HepG2 (cell line): Measurements from ENCODE around the gene KCTD21. TPM values are rescaled to one million over a fixed set of nuclear protein-coding genes. Genes with fewer than 3 reads are reported as not detected.
"Not testable (repeated sequence)": the region's sequence is repeated elsewhere in the genome, so short reads cannot be mapped to it uniquely, and the experiment has no call there.

Experiments
- ATAC-seq: fragments of 200-7000 bp; cut with Tn5 transposase; 3 replicates; pipeline ENCODE4 v1.9.1; 2020; ENCODE audit warnings: mild to moderate bottlenecking, moderate library complexity
- BruUV-seq: library from RNA; stranded (reverse); fragments of 400-500 nt; replicated peaks from 2 replicates; lab custom pipeline; 2021; lab: Mats Ljungman, UMichigan
- CTCF ChIA-PET: fragments of 300-600 bp; formaldehyde crosslinking; extraction: SDS; loops from one replicate; lab custom pipeline; 2021; ENCODE audit warnings: low total read pairs, inconsistent platforms, low intra/inter-chr PET ratio; lab: Yijun Ruan, JAX
- POLR2A ChIA-PET: fragments of 350-600 bp; sonication (Branson Sonifier 250); formaldehyde crosslinking; loops from one replicate; lab custom pipeline; 2020; ENCODE audit warnings: antibody characterized with exemption, inconsistent platforms; lab: Yijun Ruan, JAX
- DNase-seq: peaks from one replicate; pipeline ENCODE4 v3.0.0-alpha.2; 2015; ENCODE audit warnings: low spot score
- FAIRE-seq: peaks from 3 replicates; lab custom pipeline; 2011; peaks lifted over from hg19 to GRCh38; lab: Jason Lieb, UNC
- H2AFZ ChIP-seq: one replicate; pipeline ENCODE4 v1.6.1; 2011; ENCODE audit warnings: low read length, inconsistent platforms
- H3K27ac ChIP-seq: fragments of 300-600 bp; 3 replicates; pipeline ENCODE4 v1.8.0; 2011; ENCODE audit warnings: mixed run types, mild to moderate bottlenecking, mixed read lengths, low read length, inconsistent platforms; ENCODE audit not compliant: insufficient read depth; ENCODE audit errors: extremely low read length
- H3K27me3 ChIP-seq, 2 experiments: fragments of 200-600 bp in 1 of 2; 2 replicates in 1 of 2; 3 replicates in 1 of 2; pipeline versions ENCODE4 v1.6.0 to v1.8.0; 2011; ENCODE audit warnings: low read length in 2 of 2, mild to moderate bottlenecking in 2 of 2, moderate library complexity in 2 of 2, inconsistent platforms in 1 of 2; ENCODE audit not compliant: insufficient read depth in 2 of 2, control insufficient read depth in 1 of 2
- H3K36me3 ChIP-seq, 2 experiments: fragments of 200-600 bp in 1 of 2; replicated peaks in 1 of 2; 2 replicates in 1 of 2; 3 replicates in 1 of 2; pipeline versions ENCODE4 v1.5.1 to v1.8.0; 2011; ENCODE audit warnings: low read length in 2 of 2, inconsistent platforms in 1 of 2; ENCODE audit not compliant: insufficient read depth in 2 of 2, control insufficient read depth in 1 of 2
- H3K4me1 ChIP-seq: 2 replicates; pipeline ENCODE4 v1.5.1; 2012; ENCODE audit warnings: low read length, inconsistent platforms; ENCODE audit not compliant: insufficient read depth
- H3K4me2 ChIP-seq: 2 replicates; pipeline ENCODE4 v1.6.0; 2011; ENCODE audit warnings: low read depth, low read length, inconsistent platforms
- H3K4me3 ChIP-seq, 3 experiments: fragments of 200-600 bp in 1 of 3; sonication (generic), shearing (Covaris generic) in 1 of 3; replicated peaks in 1 of 3; 2 replicates each; pipeline ENCODE4 v1.5.1; 2011 to 2016; ENCODE audit warnings: low read length in 3 of 3, inconsistent platforms in 2 of 3, low read depth in 2 of 3, mild to moderate bottlenecking in 2 of 3, control low read depth in 1 of 3, mixed read lengths in 1 of 3; ENCODE audit not compliant: insufficient read depth in 1 of 3
- H3K79me2 ChIP-seq: one replicate; pipeline ENCODE4 v1.6.1; 2011; ENCODE audit warnings: low read length, inconsistent platforms; ENCODE audit not compliant: insufficient read depth
- H3K9ac ChIP-seq: 2 replicates; pipeline ENCODE4 v1.6.0; 2011; ENCODE audit warnings: mild to moderate bottlenecking, low read depth, low read length, inconsistent platforms; ENCODE audit not compliant: insufficient read depth
- H3K9me3 ChIP-seq: 2 replicates; pipeline ENCODE4 v1.5.1; 2012; ENCODE audit warnings: mild to moderate bottlenecking, low read length
- H4K20me1 ChIP-seq: 2 replicates; pipeline ENCODE4 v1.6.0; 2011; ENCODE audit warnings: inconsistent platforms, mild to moderate bottlenecking, low read length, moderate library complexity; ENCODE audit not compliant: insufficient read depth
- CEBPG ChIP-seq: IDR thresholded peaks from 2 replicates; pipeline ENCODE4 v1.6.1; 2016
- ETV6 ChIP-seq: sonication (generic); formaldehyde crosslinking; conservative IDR thresholded peaks from 2 replicates; pipeline ENCODE4 v1.4.0; 2020; ENCODE audit warnings: missing genetic modification reagents
- FOXP1 ChIP-seq, 2 experiments: fragments of 450-650 bp in 1 of 2; IDR thresholded peaks; 2 replicates each; pipeline ENCODE4 v1.6.1; 2017 to 2018; ENCODE audit warnings: antibody characterized with exemption in 1 of 2
- FOXP4 ChIP-seq: sonication (generic); formaldehyde crosslinking; IDR thresholded peaks from 2 replicates; pipeline ENCODE4 v1.4.0; 2020; ENCODE audit warnings: missing genetic modification reagents
- MLXIP ChIP-seq: sonication (generic); formaldehyde crosslinking; IDR thresholded peaks from 2 replicates; pipeline ENCODE4 v1.9.0; 2021; ENCODE audit warnings: missing genetic modification reagents, borderline replicate concordance
- RCOR2 ChIP-seq: IDR thresholded peaks from 2 replicates; pipeline ENCODE4 v1.6.1; 2016; ENCODE audit warnings: missing biosample characterization, missing genetic modification reagents
- ZNF335 ChIP-seq: sonication (generic); formaldehyde crosslinking; IDR thresholded peaks from 2 replicates; pipeline ENCODE4 v1.4.0; 2020; ENCODE audit warnings: missing genetic modification reagents
- ZNF354B ChIP-seq: sonication (generic); formaldehyde crosslinking; IDR thresholded peaks from 2 replicates; pipeline ENCODE4 v1.8.0; 2022; ENCODE audit warnings: mild to moderate bottlenecking, missing genetic modification reagents
- ZNF460 ChIP-seq: sonication (generic); formaldehyde crosslinking; IDR thresholded peaks from 2 replicates; pipeline ENCODE4 v1.5.1; 2020; ENCODE audit warnings: missing genetic modification reagents, mild to moderate bottlenecking, borderline replicate concordance
- WGBS: methylation state at CpG from one replicate; pipeline ENCODE4 v1.1.6; 2017; ENCODE audit warnings: low lambda C conversion rate; 5-methylcytosine and 5-hydroxymethylcytosine counted together
- in situ Hi-C: cut with HindIII; loops from 2 replicates; pipeline ENCODE4 v1.10.0; 2017; ENCODE audit warnings: low pct_unique_long_range_greater_than_20kb; ENCODE audit not compliant: extremely low pct_ligation_motif_present
- intact Hi-C: fragments of 100-400 bp; cut with micrococcal nuclease; formaldehyde crosslinking; loops from one replicate; pipeline ENCODE4 v1.10.0; 2022; ENCODE audit not compliant: unreplicated experiment
- polyA plus RNA-seq, 8 experiments: library from polyadenylated mRNA; depleted of rRNA in 3 of 8; stranded (reverse) in 7 of 8; unstranded in 1 of 8; fragments of >200 nt; fragmentation: Illumina TruSeq in 4 of 8; extraction: Trizol in 4 of 8; gene quantifications; 2 replicates each; pipeline versions ENCODE4 v1.2.1 to v1.2.3, GENCODE V29; 2011 to 2016; ENCODE audit warnings: low read depth in 4 of 8, missing spikeins in 1 of 8, mixed read lengths in 1 of 8; ENCODE audit not compliant: insufficient read depth in 1 of 8
- total RNA-seq, 5 experiments: library from RNA; depleted of rRNA; stranded (reverse); fragments of >200 nt; fragmentation: Illumina TruSeq; extraction: Trizol; gene quantifications; 2 replicates each; pipeline ENCODE4 v1.2.3, GENCODE V29; 2016; ENCODE audit warnings: low read depth in 1 of 5
- TF ChIP-seq, protein P1 (sequence below): sonication (generic); formaldehyde crosslinking; IDR thresholded peaks from 2 replicates; pipeline ENCODE4 v1.5.0; 2020; ENCODE audit warnings: mild to moderate bottlenecking, missing genetic modification reagents

Gene KCTD21
- total and polyA plus RNA-seq, 2 of the 13 experiments (the other 11 are each of a cell fraction or from before 2014, with no cell fraction given), result 3.1 to 13.5 TPM

DNA sequence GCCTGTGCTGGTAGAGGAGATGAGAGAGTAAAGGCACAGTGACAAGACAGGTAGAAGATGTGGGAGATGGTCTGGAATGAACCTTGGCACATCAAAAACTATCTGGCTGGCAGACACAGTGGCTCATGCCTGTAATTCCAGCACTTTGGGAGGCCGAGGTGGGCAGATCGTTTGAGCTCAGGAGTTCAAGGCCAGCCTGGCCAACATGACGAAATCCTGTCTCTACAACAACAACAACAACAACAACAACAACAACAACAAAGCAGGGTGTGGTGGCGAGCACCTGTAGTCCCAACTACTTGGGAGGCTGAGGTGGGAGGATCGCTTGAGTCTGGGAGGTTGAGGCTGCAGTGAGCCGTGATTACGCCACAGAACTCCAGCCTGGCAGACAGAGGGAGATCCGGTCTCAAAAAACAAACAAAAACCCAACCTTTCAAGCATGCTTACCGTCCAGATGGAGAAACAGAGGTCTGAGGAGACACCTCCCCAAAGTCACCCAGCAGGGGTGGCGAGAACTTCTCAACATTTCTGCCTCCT is 11.8 kb downstream of the KCTD21 start:
- H3K4me1 ChIP-seq, result peaks cover 31% of the 10 kb centered on the region
- no peaks in the 10 kb centered on the region; the same call in 1 of the 2 replicates for H4K20me1 ChIP-seq
- ChIA-PET CTCF (no interaction called here), POLR2A (no interaction called here)
- H2AFZ ChIP-seq, result no peak overlapping the region
- BruUV-seq, result no TSS peak
- DNase-seq (no peak), ATAC-seq (no peak), FAIRE-seq (no peak)
- WGBS, result 78% methylated on average over 10 of the region's 10 CpGs
- H3K79me2 ChIP-seq, result no peaks in the 10 kb centered on the region
- H3K27ac ChIP-seq, result no peak overlapping the region
- in situ Hi-C loops (no loop called here), intact Hi-C loops (no loop called here)
- H3K9ac ChIP-seq, result no peak overlapping the region
- no peaks in the 10 kb centered on the region for H3K27me3 ChIP-seq
- TF ChIP-seq ZNF460, result peak; percentile 33; the same call in 1 of the 2 replicates
- TF ChIP-seq FOXP4 (CRISPR knock-in tag), result 0 out of 2 replicates have a peak, but pooled peaks have one; percentile 24
- no peak for TF ChIP-seq ZNF335
- TF ChIP-seq FOXP1 (IDR thresholded peaks at IDR 0.05), result peak; percentile 91
- TF ChIP-seq FOXP1 (CRISPR knock-in tag; IDR thresholded peaks at IDR 0.05), result peak; percentile 20; the same call in 1 of the 2 replicates
- no peak for TF ChIP-seq MLXIP (CRISPR knock-in tag)
- TF ChIP-seq ETV6 (CRISPR knock-in tag), result no peak
- no peak for TF ChIP-seq RCOR2
- TF ChIP-seq CEBPG (CRISPR knock-in tag), result no peak
- TF ChIP-seq ZNF354B, result no peak
- TF ChIP-seq, protein P1, sequence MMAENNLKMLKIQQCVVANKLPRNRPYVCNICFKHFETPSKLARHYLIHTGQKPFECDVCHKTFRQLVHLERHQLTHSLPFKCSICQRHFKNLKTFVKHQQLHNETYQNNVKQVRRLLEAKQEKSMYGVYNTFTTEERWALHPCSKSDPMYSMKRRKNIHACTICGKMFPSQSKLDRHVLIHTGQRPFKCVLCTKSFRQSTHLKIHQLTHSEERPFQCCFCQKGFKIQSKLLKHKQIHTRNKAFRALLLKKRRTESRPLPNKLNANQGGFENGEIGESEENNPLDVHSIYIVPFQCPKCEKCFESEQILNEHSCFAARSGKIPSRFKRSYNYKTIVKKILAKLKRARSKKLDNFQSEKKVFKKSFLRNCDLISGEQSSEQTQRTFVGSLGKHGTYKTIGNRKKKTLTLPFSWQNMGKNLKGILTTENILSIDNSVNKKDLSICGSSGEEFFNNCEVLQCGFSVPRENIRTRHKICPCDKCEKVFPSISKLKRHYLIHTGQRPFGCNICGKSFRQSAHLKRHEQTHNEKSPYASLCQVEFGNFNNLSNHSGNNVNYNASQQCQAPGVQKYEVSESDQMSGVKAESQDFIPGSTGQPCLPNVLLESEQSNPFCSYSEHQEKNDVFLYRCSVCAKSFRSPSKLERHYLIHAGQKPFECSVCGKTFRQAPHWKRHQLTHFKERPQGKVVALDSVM (CRISPR knock-in tag), result peak; percentile 90
- H3K4me2 ChIP-seq, result no peak overlapping the region
- peaks cover 4 to 5% of the 10 kb centered on the region in 2 experiments; a peak in 2 of 5 replicates for H3K36me3 ChIP-seq
- no peaks in the 10 kb centered on the region for H3K9me3 ChIP-seq
- no peak overlapping the region for H3K4me3 ChIP-seq

GRCh38 chr11:78175862-78176261 is 12.6 kb downstream of the KCTD21 start:
- DNase-seq, BruUV-seq, H3K9ac ChIP-seq, H3K9me3 ChIP-seq, H3K79me2 ChIP-seq, H3K27ac ChIP-seq, H3K4me3 ChIP-seq, H3K36me3 ChIP-seq, in situ Hi-C loops, CTCF ChIA-PET, FAIRE-seq, intact Hi-C loops, H3K4me2 ChIP-seq, H2AFZ ChIP-seq, H4K20me1 ChIP-seq, ATAC-seq, H3K27me3 ChIP-seq: not testable (repeated sequence)
- WGBS, result 97% methylated on average over 3 of the region's 3 CpGs
- POLR2A ChIA-PET, result interaction anchor here (1.0 kb wide), 1 partner anchor 36 kb away, joined by 3 read pairs; the partner anchor contains the start of gene ALG8
- peaks cover 38% of the 10 kb centered on the region for H3K4me1 ChIP-seq
